ENCODE data around the gene SLC3A2. TPM values are rescaled to one million over a fixed set of nuclear protein-coding genes. Genes with fewer than 3 reads are reported as not detected.

Gene SLC3A2
- total RNA-seq, 1 experiment from 2014 or later = 207 TPM

DNA sequence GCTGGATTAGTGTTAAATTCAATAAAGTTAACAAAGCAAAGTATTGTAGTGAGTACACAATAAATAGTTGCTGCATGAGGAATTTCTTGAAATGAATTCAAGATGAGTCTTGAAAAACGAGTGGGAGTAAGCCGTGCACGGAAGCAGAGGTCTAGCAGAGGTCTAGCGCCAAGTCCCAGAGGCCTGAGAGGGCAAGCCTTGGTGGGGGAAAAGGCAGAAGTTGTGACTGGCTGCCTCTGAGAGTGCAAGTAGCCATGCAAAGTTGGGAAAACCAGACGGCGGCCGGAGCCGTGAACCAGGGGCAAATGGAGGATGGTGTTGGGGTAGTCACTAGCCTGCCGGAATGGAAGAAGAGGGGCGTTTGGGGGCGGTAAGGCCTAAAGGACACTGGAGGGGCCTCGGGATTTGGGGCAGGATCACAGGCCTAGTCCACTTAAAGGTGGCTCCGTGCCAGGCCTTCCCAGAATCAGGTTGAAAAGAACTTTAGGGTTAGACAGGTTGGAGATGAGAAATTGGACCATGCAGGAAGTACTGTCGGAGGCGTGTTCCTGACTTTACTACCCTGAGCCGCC is 379 bp upstream of the SLC3A2 start:
- DNase-seq (ENCODE audit: low spot score) = peak; percentile 36

DNA sequence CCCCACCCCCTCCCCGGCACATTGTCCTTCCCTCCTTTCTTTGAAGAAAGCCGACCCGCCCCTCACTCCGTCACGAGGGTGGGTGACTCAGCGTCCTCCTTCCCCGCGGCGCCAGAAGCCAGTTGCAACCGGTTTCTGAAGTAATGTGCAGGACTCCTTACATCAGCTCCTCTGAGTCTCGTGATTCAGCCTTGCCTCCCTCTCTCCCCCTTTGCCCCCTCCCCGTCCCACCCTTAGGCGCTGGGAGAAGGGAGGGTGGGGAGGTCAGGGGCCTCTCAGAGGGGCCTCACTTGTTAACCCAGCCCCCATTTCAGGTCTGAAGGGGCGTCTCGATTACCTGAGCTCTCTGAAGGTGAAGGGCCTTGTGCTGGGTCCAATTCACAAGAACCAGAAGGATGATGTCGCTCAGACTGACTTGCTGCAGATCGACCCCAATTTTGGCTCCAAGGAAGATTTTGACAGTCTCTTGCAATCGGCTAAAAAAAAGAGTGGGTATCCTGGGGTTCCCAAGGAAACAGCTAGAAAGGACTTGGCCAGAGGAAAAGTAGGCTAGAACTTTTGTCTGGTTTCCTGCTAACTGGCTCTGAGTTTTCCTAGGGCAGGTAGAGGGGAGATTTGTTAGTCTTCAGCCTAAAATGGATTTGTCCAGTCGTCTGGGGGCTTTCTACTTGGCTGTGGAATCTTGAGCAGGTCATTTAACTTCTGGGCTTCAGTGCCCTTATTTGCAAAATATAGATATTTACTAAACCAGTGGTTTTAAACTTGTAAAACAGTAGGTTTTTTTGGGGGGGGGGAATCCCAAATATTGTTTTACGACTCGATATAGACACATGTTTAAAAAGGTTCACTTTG is 1.1 kb downstream of the SLC3A2 start:
- DNase-seq (ENCODE audit: low spot score) = peak; percentile 95

DNA sequence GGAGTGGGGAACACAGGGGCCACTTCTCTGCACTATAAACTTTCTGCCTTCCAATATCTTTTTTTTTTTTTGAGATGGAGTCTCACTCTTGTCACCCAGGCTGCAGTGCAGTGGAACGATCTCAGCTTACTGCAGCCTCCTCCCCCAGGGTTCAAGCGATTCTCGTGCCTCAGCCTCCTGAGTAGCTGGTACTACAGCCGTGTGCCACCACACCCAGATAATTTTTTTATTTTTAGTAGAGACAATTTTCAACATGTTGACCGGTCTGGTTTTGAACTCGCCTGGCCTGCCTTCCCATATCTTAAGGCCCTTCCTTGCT is 1.7 kb downstream of the SLC3A2 start:
- no peak for DNase-seq (ENCODE audit: low spot score)

DNA sequence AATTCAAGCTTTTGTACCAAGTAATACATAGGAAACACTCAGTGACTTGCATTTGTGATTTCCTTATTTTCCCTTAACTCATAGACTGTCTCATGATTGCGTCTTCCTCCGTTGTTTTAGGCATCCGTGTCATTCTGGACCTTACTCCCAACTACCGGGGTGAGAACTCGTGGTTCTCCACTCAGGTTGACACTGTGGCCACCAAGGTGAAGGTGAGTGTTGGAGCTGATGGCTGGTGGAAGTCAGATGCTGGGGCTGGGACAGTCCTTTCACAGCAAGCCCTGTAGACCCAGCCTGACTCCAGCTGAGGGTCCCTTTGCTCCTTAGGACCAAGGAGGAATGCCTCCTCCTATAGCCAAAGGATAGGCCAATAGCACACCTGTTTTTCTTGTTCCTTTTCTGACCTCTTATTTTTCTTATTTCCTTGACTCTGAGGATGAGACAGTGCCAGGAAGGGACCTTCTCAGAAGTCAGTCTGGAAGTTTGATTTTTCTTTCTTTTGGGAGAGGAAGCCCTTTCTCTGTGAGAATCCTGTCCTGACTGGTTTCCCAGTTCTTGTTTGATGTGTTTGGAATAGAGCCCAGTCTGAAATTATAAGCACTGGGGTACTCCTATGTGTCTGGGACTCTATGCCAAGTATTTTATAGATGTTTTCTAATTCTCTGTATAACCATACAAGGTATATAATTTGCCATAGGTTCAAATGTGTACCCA is 2.2 kb downstream of the SLC3A2 start:
- DNase-seq (ENCODE audit: low spot score) = no peak

DNA sequence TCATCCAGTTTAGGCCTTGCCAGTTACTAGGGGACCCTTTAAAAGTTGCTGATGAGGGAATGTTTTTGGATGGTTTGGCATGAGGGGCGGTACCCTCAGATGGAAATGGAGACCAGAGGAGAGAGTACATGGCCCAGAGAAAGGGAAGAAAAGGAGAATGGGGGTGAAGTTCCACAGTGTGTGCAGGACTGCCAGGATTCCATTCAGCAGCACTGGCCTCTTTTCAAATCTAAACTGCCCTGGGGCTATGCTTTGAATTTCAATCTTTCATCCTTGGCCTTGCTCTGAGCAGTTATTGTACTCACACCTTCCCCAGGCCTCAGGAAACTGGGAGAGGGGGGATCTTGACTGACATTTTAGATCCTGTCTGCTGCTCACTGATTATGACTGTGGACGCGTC is 3.0 kb downstream of the SLC3A2 start:
- no peak for DNase-seq (ENCODE audit: low spot score)

DNA sequence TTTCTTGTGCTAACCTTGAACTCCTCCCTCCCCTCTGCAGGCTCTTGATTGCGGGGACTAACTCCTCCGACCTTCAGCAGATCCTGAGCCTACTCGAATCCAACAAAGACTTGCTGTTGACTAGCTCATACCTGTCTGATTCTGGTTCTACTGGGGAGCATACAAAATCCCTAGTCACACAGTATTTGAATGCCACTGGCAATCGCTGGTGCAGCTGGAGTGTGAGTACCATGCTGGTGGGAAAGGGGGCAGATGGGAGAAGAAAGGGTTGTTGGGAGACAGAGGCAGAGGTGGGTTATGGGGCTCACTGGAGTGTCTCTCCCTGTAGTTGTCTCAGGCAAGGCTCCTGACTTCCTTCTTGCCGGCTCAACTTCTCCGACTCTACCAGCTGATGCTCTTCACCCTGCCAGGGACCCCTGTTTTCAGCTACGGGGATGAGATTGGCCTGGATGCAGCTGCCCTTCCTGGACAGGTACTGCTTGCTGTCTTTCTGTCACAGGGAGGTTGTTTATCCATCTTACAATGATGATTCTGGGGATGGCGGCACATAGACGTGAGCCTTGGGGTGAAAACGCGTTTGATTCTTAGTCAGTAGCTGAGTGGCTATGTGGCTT is 4.5 kb downstream of the SLC3A2 start:
- no peak for DNase-seq (ENCODE audit: low spot score)

DNA sequence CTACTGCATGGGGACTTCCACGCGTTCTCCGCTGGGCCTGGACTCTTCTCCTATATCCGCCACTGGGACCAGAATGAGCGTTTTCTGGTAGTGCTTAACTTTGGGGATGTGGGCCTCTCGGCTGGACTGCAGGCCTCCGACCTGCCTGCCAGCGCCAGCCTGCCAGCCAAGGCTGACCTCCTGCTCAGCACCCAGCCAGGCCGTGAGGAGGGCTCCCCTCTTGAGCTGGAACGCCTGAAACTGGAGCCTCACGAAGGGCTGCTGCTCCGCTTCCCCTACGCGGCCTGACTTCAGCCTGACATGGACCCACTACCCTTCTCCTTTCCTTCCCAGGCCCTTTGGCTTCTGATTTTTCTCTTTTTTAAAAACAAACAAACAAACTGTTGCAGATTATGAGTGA is 7.7 kb downstream of the SLC3A2 start:
- DNase-seq (ENCODE audit: low spot score) = no peak

DNA sequence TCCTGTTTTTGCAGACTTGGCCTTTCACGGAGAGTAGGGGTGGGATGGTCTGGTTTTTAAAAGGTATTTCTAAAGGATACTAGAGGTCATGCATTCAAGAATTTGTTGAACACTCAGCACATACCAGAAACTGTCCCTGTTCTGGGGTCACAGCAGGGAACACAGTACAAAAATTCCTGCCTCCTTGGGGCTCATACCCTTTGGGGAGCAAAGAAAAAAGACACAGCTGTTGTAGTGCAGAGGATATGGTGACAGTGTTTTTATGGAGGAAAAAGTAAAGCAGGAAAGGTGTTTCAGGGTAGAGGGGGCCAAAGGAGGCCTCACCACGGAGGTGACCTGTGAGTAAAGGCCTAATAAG is 8.4 kb downstream of the SLC3A2 start:
- DNase-seq (ENCODE audit: low spot score) = no peak

DNA sequence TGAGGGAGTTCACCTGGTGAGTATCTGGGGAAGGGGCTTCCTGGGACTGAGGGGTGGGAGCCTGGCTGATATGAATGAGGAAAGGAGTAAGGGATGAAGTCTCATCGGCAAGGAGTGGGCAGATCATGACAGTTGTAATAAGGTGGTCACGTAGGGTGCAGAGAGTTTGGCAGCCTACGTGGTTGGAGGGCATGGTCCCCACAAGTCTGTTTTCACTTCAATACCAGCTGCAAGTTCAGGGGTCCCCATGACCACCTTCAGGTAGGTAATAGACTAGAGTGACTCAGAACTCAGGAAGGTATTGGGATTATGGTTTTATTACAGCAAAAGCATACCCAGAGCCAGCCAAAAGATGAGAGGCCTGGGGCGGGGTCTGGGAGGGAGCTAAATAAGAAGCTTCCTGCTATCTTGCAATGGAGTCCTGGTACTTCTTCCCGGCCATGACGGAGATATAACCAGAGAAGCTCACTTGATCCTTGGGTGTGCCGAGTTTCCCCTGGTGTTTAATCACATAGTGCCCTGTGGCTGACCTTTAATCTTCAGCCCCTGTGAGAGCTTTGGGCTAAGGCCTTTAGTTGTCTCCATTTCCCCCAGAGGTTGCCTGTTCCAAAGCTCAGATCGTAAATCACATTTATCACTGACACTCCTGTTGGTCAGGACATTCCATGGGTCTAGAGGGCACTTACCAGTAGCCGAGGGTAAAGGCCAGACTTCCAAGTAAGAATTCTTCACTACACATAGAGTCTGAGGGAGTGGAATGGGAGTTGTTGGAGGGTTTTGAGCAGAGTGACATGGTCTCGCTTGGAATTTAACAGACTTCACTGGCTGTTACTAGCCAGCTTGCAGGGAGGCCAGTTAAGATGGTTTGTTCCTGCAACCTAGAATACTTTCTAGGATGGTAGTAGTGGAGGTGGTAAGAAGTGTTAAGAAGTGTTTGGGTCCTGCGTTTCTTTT is 9.1 kb downstream of the SLC3A2 start:
- peak; percentile 67 for DNase-seq (ENCODE audit: low spot score)

DNA sequence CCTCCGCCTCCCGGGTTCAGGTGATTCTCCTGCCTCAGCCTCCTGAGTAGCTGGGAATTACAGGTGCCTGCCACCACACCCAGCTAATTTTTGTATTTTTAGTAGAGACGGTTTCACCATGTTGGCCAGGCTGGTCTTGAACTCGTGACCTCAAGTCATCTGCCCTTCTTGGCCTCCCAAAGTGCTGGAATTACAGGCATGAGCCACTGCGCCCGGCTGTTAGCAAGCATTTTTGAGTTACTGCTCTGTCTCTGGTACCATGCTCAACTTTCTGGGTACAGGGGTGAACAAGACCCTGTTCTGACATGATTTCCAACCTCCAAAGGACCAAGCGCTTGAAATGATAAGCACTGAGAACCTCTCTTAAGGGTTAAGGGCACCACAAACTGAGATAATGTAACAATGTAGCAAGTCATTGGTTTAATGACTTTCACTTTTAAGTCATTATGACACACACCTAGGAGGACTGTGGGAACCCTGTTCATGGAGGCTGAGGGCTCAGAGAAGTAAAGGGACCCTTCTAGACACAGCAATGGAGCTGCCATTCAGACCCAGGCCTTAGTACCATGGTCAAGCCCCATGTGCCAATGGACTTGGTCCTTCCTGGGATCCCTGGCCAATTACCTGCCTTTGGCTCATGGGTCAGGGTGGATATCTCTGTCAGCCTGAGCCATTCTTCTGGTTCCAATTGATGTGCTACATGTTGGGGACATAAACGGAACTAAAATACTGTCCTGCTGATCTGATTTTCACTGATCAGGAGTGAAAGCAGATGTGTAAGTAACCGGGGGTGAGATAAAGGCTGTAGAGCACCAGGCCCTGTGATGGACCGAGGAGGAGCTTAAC is 11.6 kb downstream of the SLC3A2 start:
- no peak for DNase-seq (ENCODE audit: low spot score)

DNA sequence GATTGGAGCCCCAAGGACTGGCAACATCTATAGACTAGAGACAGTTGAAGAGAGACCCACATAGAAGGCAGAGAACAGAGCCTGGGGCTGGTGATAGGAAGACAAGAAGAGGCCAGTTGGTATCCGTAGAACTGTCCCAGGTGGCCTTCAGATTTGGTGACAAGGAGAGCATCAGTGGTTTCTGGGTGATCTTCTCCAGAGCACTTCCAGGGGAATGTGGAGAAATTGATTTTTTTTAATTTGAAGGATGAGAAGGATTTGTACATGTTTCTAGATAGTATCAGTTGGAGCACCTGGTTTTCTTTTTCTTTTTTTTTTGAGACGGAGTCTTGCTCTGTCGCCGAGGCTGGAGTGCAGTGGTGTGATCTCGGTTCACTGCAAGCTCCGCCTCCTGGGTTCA is 14.8 kb downstream of the SLC3A2 start:
- DNase-seq (ENCODE audit: low spot score) = no peak

DNA sequence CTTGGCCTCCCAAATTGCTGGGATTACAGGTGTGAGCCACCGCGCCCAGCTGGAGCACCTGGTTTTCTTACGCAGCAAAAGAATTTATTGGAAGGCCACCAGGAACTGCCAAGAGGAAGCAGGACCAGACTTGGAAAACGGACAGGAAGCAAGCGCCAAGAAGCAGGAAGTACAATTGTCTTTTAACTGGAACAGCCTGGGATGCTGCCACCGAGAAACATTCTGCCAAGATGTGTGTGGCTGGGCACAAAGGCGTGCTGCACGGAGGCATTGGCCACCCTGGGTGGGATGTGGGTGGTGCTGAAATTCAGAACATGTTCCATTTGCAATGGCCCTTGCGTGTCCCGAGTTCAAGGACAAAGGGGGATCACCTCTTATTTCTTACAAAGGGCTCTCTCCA is 15.4 kb downstream of the SLC3A2 start:
- no peak for DNase-seq (ENCODE audit: low spot score)

DNA sequence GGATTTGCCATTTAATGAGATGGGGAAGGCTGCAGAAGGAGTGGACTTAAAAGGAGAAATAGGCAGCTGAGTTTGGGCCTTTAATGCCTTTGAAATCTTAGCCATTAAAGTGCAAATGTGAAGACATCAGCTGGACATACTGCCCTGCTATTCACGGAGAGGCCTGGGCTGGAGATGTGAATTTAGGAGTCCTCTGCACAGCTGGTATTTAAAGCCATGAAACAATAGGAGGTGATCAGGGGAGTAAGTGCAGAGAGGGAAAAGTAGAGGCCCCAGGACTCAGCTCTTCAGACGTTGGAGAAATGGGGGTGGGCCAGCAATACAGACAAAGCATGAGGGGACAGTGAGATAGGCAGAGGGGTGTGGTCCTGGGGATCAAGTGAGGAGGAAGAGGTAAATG is 16.6 kb downstream of the SLC3A2 start:
- DNase-seq (ENCODE audit: low spot score) = no peak

DNA sequence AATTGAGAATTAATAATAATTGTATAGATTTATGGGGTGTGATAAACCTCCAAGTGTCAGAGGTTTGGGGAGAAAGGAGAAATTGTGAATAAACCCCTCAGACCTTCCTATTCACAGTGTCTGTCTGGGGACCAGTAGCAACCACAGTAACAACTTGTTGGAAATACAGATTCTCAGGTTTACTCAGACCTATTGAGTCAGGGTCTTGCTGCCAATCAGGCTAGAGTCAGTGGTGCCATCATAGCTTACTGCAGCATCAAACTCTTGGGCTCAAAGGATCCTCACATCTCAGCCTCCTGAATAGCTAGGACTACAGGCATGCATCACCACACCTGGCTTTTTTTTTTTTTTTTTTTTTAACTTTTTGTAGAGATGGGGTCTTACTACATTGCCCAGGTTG is 17.3 kb downstream of the SLC3A2 start:
- DNase-seq (ENCODE audit: low spot score) = no peak

DNA sequence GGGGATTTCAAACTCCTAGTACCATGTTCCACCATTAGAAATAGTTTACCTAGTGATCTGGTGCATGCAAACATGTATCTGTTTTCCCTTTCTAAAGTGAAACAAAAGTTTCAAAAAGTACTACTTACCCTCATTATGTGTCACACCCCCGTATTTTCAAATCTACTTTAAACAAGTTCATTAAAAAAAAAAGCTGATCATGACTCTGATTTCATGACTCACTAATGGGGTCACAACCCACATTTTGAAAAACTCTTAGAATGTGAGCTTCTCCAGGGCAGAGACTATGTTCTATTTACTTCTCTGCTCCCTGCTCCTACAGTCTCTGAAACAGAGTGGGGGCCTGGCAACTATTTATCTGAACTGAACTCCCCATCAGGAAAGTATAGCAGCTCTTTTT is 22.2 kb downstream of the SLC3A2 start:
- DNase-seq (ENCODE audit: low spot score) = no peak

DNA sequence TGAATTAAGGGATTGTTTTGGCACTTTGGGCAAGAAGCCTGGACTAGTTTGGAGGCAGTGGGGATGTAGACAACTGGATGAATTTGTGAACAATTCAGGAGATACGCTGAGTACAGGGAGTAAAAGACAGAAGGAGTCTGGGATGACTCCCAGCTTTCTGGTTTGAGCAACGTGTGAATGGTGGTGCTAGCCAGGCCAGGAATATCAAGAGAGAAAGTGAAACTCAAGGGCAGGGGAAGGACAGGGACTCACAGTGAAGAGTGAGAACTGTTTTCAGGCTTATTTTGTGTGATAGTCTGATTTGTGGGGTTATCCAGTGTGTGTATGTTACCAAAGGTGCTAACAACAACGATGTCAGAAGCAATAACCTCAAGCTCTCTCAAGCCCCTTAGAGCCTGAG is 24.6 kb downstream of the SLC3A2 start:
- no peak for DNase-seq (ENCODE audit: low spot score)

DNA sequence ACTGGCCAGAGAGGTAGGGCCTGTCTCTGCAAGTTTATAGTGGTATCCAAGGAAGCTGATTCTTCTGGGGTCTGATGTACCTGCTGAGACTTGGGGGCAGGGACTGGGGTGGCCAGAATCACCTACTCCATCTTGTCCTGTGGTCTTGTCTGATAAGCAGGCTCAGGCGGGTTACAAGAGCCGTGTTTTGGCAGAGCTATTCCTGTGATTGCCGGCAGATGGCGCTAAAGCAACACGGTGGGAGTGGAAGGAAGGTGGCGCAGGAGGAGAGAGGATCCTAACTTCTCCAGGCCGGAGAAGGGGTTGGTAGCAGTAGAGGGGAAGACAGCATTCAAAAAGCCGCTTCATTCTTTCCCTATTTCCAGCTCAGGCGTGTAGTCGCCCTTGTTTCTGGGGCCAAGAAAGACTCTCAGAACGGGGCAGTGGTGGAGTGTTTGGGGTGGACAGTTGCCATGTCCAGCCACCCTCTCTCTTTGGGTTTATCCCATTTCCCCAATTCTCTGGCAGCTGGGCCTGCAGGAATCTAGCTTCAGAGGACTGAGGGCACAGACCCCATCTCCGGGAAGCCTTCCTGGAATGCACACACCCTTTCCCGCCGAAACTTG is 25.3 kb downstream of the SLC3A2 start:
- peak; percentile 70 for DNase-seq (ENCODE audit: low spot score)

DNA sequence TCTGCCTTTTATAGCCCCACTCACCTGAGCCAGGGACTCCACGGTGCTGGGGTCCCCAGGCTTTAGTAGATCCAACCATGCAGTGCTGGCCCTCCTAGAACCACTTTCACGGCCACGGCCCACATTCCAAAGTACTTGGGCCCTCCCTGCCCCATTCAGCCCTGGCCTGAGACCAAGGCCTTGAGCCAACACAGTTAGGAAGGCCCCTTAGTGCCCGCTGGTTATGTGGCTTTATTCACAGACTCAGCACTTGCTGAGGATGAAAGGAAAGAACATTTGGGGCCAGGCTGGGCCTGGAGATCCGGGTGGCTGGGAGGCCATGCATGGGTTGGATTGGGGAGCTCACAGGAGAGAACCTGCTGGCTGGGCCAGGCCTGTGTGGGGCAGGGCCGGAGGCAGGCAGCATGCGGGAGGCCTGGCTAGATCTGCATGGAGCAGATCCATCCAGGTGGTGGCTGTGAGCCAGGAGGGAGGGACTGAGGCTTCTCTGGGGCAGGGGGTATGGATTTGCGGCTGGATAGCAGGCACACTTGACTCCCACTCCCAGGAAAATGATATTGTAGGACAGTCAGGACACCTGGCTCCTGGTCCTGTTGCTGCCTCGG is 27.9 kb downstream of the SLC3A2 start:
- DNase-seq (ENCODE audit: low spot score) = no peak

DNA sequence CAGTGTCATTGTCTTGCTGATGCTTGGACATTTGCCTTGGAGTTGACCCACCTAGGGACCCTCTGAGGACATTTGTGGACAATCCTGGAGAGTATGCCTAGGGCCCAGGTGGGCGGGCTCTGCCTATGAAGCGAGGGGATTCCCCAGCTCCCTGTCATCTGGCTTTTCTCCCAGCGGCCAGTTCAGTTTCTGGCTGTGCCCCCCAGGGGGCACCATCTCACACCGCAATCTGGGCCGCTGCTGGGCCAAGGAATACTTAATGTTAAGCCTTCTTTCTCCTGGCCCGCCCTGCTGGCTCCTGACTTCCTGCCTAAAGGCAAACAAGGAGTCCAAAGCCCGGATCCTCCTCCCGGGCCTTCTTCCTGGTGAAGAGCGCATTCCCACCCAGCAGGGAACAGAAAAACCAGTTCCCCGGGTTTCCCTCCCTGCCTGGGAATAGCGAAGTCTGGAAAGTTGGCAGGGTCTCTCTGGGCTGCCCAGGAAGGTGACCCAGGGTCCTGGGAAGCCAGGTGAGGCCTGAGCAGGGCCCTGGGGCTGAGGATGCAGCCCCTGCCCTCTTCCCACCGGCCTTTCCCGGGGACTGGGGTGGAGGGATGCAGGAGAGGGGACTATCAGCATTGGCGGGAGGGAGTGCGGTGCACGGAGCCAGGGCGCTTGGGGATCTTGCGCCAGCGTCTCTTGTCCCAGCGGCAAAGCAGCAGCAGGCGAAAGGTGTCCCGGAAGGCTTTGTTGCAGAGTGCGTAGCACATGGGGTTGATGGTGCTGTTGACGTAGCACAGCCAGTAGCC is 28.6 kb downstream of the SLC3A2 start:
- peak; percentile 80 for DNase-seq (ENCODE audit: low spot score)
